ENCODE measurements around the gene KCNK13.

DNA sequence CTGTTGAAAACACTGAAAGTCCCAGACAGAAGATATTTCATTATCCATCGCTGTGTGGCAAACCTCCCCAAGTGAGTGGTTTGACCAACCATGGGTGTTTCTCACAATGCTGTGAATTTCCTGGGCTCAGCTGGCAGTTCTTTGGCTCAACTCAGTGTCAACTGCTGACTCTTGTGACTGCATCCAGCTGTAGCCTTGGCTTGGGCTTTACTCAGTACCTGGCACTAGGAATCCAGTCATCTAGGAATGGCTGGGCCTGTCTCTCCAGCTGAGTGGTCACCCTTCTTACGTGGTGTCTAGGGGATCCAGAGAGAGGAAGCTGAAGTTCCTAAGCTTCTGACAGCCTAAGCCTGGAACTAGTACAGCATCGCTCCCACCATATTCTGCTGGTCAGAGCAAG, 113.8 kb downstream of the KCNK13 start:
- TF ChIP-seq, protein P1, sequence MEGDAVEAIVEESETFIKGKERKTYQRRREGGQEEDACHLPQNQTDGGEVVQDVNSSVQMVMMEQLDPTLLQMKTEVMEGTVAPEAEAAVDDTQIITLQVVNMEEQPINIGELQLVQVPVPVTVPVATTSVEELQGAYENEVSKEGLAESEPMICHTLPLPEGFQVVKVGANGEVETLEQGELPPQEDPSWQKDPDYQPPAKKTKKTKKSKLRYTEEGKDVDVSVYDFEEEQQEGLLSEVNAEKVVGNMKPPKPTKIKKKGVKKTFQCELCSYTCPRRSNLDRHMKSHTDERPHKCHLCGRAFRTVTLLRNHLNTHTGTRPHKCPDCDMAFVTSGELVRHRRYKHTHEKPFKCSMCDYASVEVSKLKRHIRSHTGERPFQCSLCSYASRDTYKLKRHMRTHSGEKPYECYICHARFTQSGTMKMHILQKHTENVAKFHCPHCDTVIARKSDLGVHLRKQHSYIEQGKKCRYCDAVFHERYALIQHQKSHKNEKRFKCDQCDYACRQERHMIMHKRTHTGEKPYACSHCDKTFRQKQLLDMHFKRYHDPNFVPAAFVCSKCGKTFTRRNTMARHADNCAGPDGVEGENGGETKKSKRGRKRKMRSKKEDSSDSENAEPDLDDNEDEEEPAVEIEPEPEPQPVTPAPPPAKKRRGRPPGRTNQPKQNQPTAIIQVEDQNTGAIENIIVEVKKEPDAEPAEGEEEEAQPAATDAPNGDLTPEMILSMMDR (optimal IDR thresholded peaks at IDR 0.05 in 1 of 3, IDR thresholded peaks at IDR 0.05 in 1 of 3, conservative IDR thresholded peaks at IDR 0.05 in 1 of 3; ENCODE audit: extremely low read depth in 1 of 3, insufficient read depth in 2 of 3, low read length in 3 of 3), result no peak
- TF ChIP-seq EZH2 (IDR thresholded peaks at IDR 0.05; ENCODE audit: low read length), result no peak
